K562 treated with DMSO at 1 percent for 48 hours (cell line): ENCODE measurements around the gene TERF2IP. TPM values are rescaled to one million over a fixed set of nuclear protein-coding genes. Genes with fewer than 3 reads are reported as not detected.

Experiments
- total RNA-seq: library from RNA; unstranded; fragments of 300-600 nt; gene quantifications from 2 replicates; pipeline ENCODE4 v1.2.3, GENCODE V29; 2022; ENCODE audit warnings: low replicate concordance; ENCODE audit errors: extremely low read depth

TERF2IP gene
- total RNA-seq = not detected in 2 replicates

GRCh38 chr16:75647492-75648264 lies at the start of gene TERF2IP, which contains the start of gene KARS1:
TERF2IP (plus strand) TSS chr16:75647773; CDS start chr16:75647883, 110 bp downstream.
KARS1 (minus strand) TSS chr16:75647665; CDS start chr16:75647639, 26 bp downstream.

GRCh38 chr16:75622761-75623605 lies 24.6 kb upstream of the TERF2IP start, which contains the start of gene ADAT1:
ADAT1 (minus strand) TSS chr16:75623281; CDS start chr16:75620799, 2,482 bp downstream.

GRCh38 chr16:75676909-75677308 lies 29.3 kb downstream of the TERF2IP start, which contains the start of gene CPHXL2:
CPHXL2 (minus strand) TSS chr16:75677009; CDS start chr16:75676999, 10 bp downstream.

GRCh38 chr16:75701361-75701760 lies 53.8 kb downstream of the TERF2IP start, which contains the start of gene DUXB:
DUXB (minus strand) TSS chr16:75701461; CDS start chr16:75701418, 43 bp downstream.

Other genes with a start within 250 kb of the TERF2IP start
- not detected in 2 replicates for gene CFDP1, start 214.3 kb upstream of the TERF2IP start, total RNA-seq
- gene TMEM170A, start 183.1 kb upstream of the TERF2IP start, total RNA-seq = not detected in 2 replicates
- gene CHST6, start 152.3 kb upstream of the TERF2IP start, total RNA-seq = not detected in 2 replicates
- not detected in 2 replicates for gene CHST5, start 111.7 kb upstream of the TERF2IP start, total RNA-seq
- not detected in 2 replicates for gene TMEM231, start 91.5 kb upstream of the TERF2IP start, total RNA-seq
- not detected in 2 replicates for gene GABARAPL2, start 81.4 kb upstream of the TERF2IP start, total RNA-seq
- not detected in 2 replicates for gene ADAT1, start 24.5 kb upstream of the TERF2IP start, total RNA-seq
- not detected in 2 replicates for gene KARS1, start 108 bp upstream of the TERF2IP start, total RNA-seq
- not detected in 2 replicates for gene CPHXL2, start 29.2 kb downstream of the TERF2IP start, total RNA-seq
- not detected in 2 replicates for gene DUXB, start 53.7 kb downstream of the TERF2IP start, total RNA-seq
- not detected in 2 replicates for gene CPHXL, start 78.7 kb downstream of the TERF2IP start, total RNA-seq